GM18951 (cell line): ENCODE data around the gene NT5C.
"Not testable (repeated sequence)": the region's sequence is repeated elsewhere in the genome, so short reads cannot be mapped to it uniquely, and the experiment has no call there.

Source experiments
- POLR2A ChIP-seq: IDR thresholded peaks from 4 replicates; pipeline ENCODE4 v1.6.1; 2011; ENCODE audit warnings: mild to moderate bottlenecking; ENCODE audit not compliant: insufficient read length, insufficient read depth; ENCODE audit errors: extremely low read depth
- in situ Hi-C: fragments of 300-500 bp; cut with MboI; formaldehyde crosslinking; loops from one replicate; pipeline ENCODE4 v1.12.0; 2022; ENCODE audit warnings: low sequenced_read_pairs, mixed read lengths, inconsistent platforms; ENCODE audit not compliant: unreplicated experiment

Gene NT5C

DNA sequence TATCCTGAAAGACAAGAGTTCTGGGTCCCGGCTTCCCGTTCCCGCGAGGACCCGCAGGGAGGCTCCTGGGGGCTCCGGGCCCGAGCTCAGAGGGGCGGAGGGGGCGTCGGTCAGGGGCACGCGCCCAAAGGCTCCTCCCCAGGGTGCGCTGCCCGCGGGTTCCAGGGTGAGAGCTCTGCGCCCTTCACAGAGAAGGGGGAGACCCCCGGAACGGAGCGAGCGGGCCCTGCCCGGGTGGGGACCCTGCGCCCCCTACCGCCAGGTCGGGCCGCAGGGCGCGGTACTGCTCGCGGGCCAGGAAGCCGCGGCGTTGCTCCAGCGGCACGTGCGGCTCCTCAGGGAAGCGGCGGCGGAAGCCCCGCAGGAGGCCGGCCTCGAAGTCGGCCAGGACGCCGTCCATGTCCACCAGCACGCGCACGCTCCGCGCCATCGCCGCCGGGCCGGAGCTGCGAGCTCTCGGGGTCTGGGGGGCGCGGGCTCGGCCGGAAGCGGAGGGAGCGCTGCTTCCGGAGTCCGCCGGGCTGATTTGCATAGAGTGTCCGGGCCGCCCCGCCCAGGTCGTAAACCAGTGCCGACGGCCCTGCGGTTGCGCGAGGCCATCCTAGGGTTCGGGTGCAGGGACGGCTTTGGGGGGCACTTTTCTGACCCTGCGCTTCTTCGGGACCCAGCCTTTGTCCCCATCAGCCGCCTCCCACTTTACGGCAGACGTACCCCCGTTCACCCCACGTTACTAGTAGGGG lies at the start of gene NT5C:
NT5C (minus strand) TSS at position 465 of the 740 bp plus-strand sequence; CDS start at position 430, 35 bp downstream.
- peak; percentile 97 for TF ChIP-seq POLR2A
- in situ Hi-C loops: loop anchor here (25.0 kb wide), 1 partner anchor 1806 kb away; no protein-coding TSS in a partner anchor

DNA sequence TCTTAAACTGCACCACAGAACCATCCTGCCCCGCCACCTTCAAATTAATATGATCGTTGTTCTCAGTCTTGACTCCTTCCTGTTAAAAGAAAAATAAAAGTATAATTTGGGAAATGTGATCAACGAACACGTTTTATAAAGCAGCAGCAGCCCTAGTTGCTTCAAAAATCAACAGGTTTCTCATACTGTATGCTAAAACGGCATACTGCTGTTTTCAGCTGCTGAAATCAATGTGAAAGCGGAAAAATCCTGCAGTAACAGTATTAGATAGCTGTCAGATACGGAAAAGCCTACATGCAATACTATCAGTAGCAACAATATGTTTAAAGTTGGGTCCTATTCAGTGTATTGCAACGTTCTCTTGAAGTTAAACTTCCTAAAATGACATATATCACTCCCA lies 49.6 kb upstream of the NT5C start:
- no peak for TF ChIP-seq POLR2A
- in situ Hi-C loops: no loop called here

- in situ Hi-C loops: no loop called here
These were observed 46.9 kb upstream of the NT5C start for GRCh38 chr17:75178453-75178852.

DNA sequence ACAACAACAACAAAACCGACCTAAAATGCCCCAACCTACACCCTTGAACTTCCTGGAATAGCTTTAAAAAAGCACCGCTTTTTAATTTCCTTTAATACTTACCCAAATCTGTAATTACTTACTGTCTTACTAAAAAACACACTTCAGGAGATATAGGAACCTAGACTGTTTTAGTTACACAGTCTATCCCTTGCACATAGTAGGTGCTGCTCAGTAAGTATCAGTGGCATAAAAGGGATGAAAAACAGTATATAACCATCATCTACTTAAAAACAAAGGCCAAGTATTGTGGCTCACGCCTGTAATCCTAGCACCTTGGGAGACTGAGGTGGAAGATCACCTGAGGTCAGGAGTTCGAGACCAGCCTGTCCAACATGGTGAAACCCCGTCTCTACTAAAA lies 45.1 kb upstream of the NT5C start:
- in situ Hi-C loops: no loop called here
- no peak for TF ChIP-seq POLR2A

More at GRCh38 chr17:75178453-75178852, 46.9 kb upstream of the NT5C start:
- no peak for TF ChIP-seq POLR2A

DNA sequence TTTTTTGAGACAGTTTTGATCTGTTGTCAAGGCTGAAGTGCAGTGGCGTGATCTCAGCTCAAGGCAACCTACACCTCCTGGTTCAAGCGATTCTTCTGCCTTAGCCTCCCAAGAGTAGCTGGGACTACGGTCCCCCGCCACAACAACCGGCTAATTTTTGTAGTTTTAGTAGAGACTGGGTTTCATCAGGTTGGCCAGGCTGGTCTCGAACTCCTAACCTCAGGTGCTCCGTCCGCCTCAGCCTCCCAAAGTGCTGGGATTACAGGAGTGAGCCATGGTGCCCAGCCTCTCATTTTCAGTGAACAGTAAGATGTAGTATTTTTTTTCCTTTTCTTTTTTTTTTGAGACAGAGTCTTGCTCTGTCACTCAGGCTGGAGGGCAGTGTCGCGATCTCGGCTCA lies 43.5 kb upstream of the NT5C start:
- TF ChIP-seq POLR2A: no peak

GRCh38 chr17:75173526-75173925 lies 42.0 kb upstream of the NT5C start:
- in situ Hi-C loops: no loop called here
- no peak for TF ChIP-seq POLR2A

More for the DNA sequence above, 43.5 kb upstream of the NT5C start:
- in situ Hi-C loops: no loop called here

- no peak for TF ChIP-seq POLR2A
- in situ Hi-C loops: no loop called here
These were observed 37.5 kb upstream of the NT5C start for GRCh38 chr17:75168998-75169397.

DNA sequence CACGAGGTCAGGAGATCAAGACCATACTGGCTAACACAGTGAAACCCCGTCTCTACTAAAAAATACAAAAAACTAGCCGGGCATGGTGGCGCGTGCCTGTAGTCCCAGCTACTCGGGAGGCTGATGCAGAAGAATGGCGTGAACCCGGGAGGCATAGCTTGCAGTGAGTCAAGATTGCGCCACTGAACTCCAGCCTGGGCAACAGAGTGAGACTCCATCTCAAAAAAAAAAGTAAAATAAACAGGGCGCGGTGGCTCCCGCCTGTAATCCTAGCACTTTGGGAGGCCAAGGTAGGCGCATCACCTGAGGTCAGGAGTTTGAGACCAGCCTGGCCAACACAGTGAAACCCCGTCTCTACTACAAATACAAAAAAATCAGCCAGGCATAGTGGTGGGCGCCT lies 33.1 kb upstream of the NT5C start:
- in situ Hi-C loops: not testable (repeated sequence)

GRCh38 chr17:75163074-75163473 lies 31.5 kb upstream of the NT5C start:
- no peak for TF ChIP-seq POLR2A
- in situ Hi-C loops: no loop called here

DNA sequence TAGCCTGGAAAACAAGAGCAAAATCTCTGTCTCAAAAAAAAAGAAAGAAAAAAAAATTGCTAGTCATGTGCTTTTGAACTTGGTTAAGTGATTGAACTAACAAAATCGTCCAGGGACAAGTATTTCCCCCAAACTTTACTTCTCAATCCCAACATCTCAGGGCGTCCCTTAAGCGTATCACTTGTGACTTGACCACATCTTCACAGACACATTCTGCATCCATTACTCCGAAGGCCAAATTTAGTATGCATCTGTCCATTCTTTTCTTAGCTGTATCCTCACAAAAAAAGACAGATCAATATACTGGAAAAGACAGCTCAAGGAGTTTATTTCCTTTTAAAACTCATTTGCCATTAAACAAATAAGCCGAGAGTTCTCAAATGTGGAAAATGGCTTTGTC lies 28.7 kb upstream of the NT5C start:
- in situ Hi-C loops: no loop called here
- TF ChIP-seq POLR2A: no peak

DNA sequence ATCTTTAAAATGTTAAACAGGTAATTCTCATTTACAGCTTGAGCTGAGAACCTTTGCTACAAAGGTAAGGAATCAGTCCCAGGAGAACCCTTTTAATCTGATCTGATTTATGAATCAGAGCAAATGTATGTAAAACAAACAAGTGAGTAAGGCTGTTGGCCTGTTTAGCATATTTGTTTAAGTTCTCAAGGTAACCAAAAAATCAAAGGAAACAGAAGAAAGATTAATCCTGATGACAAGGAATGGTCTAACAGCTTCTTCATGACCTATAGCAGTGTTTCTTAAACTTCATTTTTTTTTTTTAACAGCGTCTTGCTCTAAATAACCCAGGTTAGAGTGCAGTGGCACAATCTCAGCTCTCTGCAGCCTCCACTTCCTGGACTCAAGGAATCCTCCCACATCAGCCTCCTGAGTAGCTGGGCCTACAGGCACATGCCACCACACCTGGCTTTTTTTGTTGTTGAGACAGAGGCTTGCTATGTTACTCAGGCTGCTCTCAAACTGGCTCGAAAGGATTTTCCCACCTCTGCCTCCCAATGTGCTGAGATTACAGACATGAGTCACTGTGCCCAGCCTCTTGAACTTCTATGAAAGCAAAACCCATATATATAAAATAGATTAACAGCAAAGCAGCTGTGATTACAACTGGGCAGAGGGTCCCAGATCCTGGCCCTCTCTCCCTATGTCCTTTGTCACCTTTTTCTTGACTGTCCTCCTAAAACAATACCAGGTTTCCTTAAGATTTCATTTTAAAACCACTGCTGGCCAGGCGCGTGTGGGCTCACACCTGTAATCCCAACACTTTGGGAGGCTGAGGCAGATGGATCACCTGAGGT lies 27.9 kb upstream of the NT5C start:
- in situ Hi-C loops: no loop called here
- no peak for TF ChIP-seq POLR2A

- in situ Hi-C loops: not testable (repeated sequence)
These were observed 26.9 kb upstream of the NT5C start for GRCh38 chr17:75158480-75158879.

GRCh38 chr17:75155191-75155601 lies 23.7 kb upstream of the NT5C start:
- in situ Hi-C loops: no loop called here
- no peak for TF ChIP-seq POLR2A
